Coronary artery (tissue), 2 donors: ENCODE results near the gene WEE2.

ENCODE experiments used
- DNase-seq: peaks from one replicate; pipeline ENCODE4 v3.0.0-alpha.2; 2017; ENCODE audit warnings: low spot score
- H3K27ac ChIP-seq, 2 donors: fragments of 200-600 bp; sonication (generic); one replicate each; pipeline ENCODE4 v1.5.1; 2016 to 2019
- H3K4me3 ChIP-seq: fragments of 200-600 bp; sonication (generic); 2 replicates; pipeline ENCODE4 v1.5.1; 2016; ENCODE audit warnings: mild to moderate bottlenecking, moderate library complexity
- CTCF ChIP-seq: fragments of 200-600 bp; sonication (generic); IDR thresholded peaks from one replicate; pipeline ENCODE4 v1.5.1; 2019; ENCODE audit warnings: antibody characterized with exemption

The WEE2 gene

GRCh38 chr7:141704741-141705140 is 3.4 kb upstream of the WEE2 start:
- DNase-seq: no peak
- Histone ChIP-seq H3K27ac (no peak overlapping the region), H3K4me3 (no peak overlapping the region)
- TF ChIP-seq CTCF: no peak

GRCh38 chr7:141706239-141707064 is 1.7 kb upstream of the WEE2 start:
- Histone ChIP-seq H3K4me3 (no peak overlapping the region), H3K27ac (no peak overlapping the region)
- TF ChIP-seq CTCF: no peak
- no peak for DNase-seq

- Histone ChIP-seq H3K27ac (no peak overlapping the region), H3K4me3 (no peak overlapping the region)
- TF ChIP-seq CTCF: no peak
- DNase-seq: no peak
Measured at GRCh38 chr7:141709318-141709717, 1.2 kb downstream of the WEE2 start.

- DNase-seq: no peak
- TF ChIP-seq CTCF: no peak
- H3K4me3 ChIP-seq: no peak overlapping the region
- H3K27ac ChIP-seq: no peak overlapping the region
Measured at GRCh38 chr7:141709749-141710148, 1.6 kb downstream of the WEE2 start.

GRCh38 chr7:141710301-141710700 is 2.1 kb downstream of the WEE2 start:
- no peak for TF ChIP-seq CTCF
- H3K4me3 ChIP-seq: no peak overlapping the region
- no peak overlapping the region for H3K27ac ChIP-seq
- no peak for DNase-seq

GRCh38 chr7:141712603-141713255 is 4.6 kb downstream of the WEE2 start:
- Histone ChIP-seq H3K27ac (no peak overlapping the region), H3K4me3 (no peak overlapping the region)
- TF ChIP-seq CTCF: no peak
- DNase-seq: no peak

- TF ChIP-seq CTCF: no peak
- Histone ChIP-seq H3K27ac (no peak overlapping the region), H3K4me3 (no peak overlapping the region)
- DNase-seq: no peak
Measured at GRCh38 chr7:141713890-141714289, 5.7 kb downstream of the WEE2 start.
